HepG2 (cell line): ENCODE data around the gene BFAR. TPM values are rescaled to one million over a fixed set of nuclear protein-coding genes. Genes with fewer than 3 reads are reported as not detected.
A peak's percentile ranks its signal among the peaks of the same experiment; 100 is the strongest.

Experiments used
- AGO1 ChIP-seq: fragments of 200-400 bp; formaldehyde crosslinking; IDR thresholded peaks from 2 replicates; pipeline ENCODE4 v1.6.1; 2017; ENCODE audit warnings: mild to moderate bottlenecking, low read depth, low read length, moderate library complexity; ENCODE audit not compliant: poor library complexity, severe bottlenecking
- CBFB ChIP-seq: sonication (generic); formaldehyde crosslinking; IDR thresholded peaks from 2 replicates; pipeline ENCODE4 v1.4.0; 2020; ENCODE audit warnings: missing genetic modification reagents
- CCAR2 ChIP-seq: fragments of 200-400 bp; formaldehyde crosslinking; optimal IDR thresholded peaks from 2 replicates; pipeline ENCODE3; 2018; ENCODE audit warnings: low read depth, mild to moderate bottlenecking, low read length, moderate library complexity
- GABPA ChIP-seq, 2 experiments: IDR thresholded peaks; 2 replicates each; pipeline ENCODE4 v1.6.1; 2011 to 2016; ENCODE audit warnings: low read depth in 2 of 2, low read length in 1 of 2, missing biosample characterization in 1 of 2, missing genetic modification characterization in 1 of 2
- HDAC6 ChIP-seq: fragments of 200-600 bp; sonication (generic); IDR thresholded peaks from 2 replicates; pipeline ENCODE4 v1.7.0; 2017; ENCODE audit warnings: mild to moderate bottlenecking, antibody characterized with exemption, low read length, low read depth
- NCOA2 ChIP-seq: sonication (generic); formaldehyde crosslinking; IDR thresholded peaks from 2 replicates; pipeline ENCODE4 v1.8.0; 2022; ENCODE audit warnings: inconsistent platforms
- NFE2L2 ChIP-seq: fragments of 150-350 bp; IDR thresholded peaks from 2 replicates; pipeline ENCODE4 v1.6.1; 2014; ENCODE audit warnings: low read length
- PBX2 ChIP-seq: IDR thresholded peaks from 2 replicates; pipeline ENCODE4 v1.6.1; 2016; ENCODE audit warnings: control low read depth
- POLR2AphosphoS2 ChIP-seq: IDR thresholded peaks from 2 replicates; pipeline ENCODE4 v1.6.1; 2011; ENCODE audit warnings: low read depth, low read length, improper control_type of control experiment
- RERE ChIP-seq: IDR thresholded peaks from 2 replicates; pipeline ENCODE4 v1.6.1; 2016; ENCODE audit warnings: low read depth, missing genetic modification reagents, missing compliant biosample characterization
- TGIF2 ChIP-seq: IDR thresholded peaks from 2 replicates; pipeline ENCODE4 v1.6.1; 2016; ENCODE audit warnings: control low read depth, missing compliant biosample characterization
- ZBTB7B ChIP-seq: sonication (generic); formaldehyde crosslinking; IDR thresholded peaks from 2 replicates; pipeline ENCODE4 v1.4.0; 2020; ENCODE audit warnings: missing genetic modification reagents
- ZFP90 ChIP-seq: sonication (generic); formaldehyde crosslinking; IDR thresholded peaks from 2 replicates; pipeline ENCODE4 v1.8.0; 2022; ENCODE audit warnings: missing genetic modification reagents, mild to moderate bottlenecking, inconsistent platforms, borderline replicate concordance
- ZKSCAN1 ChIP-seq: fragments of 150-350 bp; IDR thresholded peaks from 2 replicates; pipeline ENCODE4 v1.6.1; 2014; ENCODE audit warnings: low read length
- ZNF124 ChIP-seq: sonication (generic); formaldehyde crosslinking; IDR thresholded peaks from 2 replicates; pipeline ENCODE4 v1.4.0; 2020; ENCODE audit warnings: missing genetic modification reagents
- ZNF205 ChIP-seq: IDR thresholded peaks from 2 replicates; pipeline ENCODE4 v1.6.1; 2018; ENCODE audit warnings: missing biosample characterization, missing genetic modification reagents
- ZNF275 ChIP-seq: sonication (generic); formaldehyde crosslinking; IDR thresholded peaks from 2 replicates; pipeline ENCODE4 v1.8.0; 2022; ENCODE audit warnings: missing genetic modification reagents, mild to moderate bottlenecking, inconsistent platforms, borderline replicate concordance
- ZNF335 ChIP-seq: sonication (generic); formaldehyde crosslinking; IDR thresholded peaks from 2 replicates; pipeline ENCODE4 v1.4.0; 2020; ENCODE audit warnings: missing genetic modification reagents
- ZNF619 ChIP-seq: sonication (generic); formaldehyde crosslinking; IDR thresholded peaks from 2 replicates; pipeline ENCODE4 v1.4.0; 2020; ENCODE audit warnings: mild to moderate bottlenecking, missing genetic modification reagents
- ZNF724P ChIP-seq: sonication (generic); formaldehyde crosslinking; IDR thresholded peaks from 2 replicates; pipeline ENCODE4 v1.8.0; 2022; ENCODE audit warnings: missing genetic modification reagents, borderline replicate concordance
- ZNF782 ChIP-seq: sonication (generic); formaldehyde crosslinking; IDR thresholded peaks from 2 replicates; pipeline ENCODE4 v1.4.0; 2020; ENCODE audit warnings: missing genetic modification reagents, mild to moderate bottlenecking, borderline replicate concordance
- polyA plus RNA-seq, 8 experiments: library from polyadenylated mRNA; depleted of rRNA in 3 of 8; stranded (reverse) in 7 of 8; unstranded in 1 of 8; fragments of >200 nt; fragmentation: Illumina TruSeq in 4 of 8; extraction: Trizol in 4 of 8; gene quantifications; 2 replicates each; pipeline versions ENCODE4 v1.2.1 to v1.2.3, GENCODE V29; 2011 to 2016; ENCODE audit warnings: low read depth in 4 of 8, missing spikeins in 1 of 8, mixed read lengths in 1 of 8; ENCODE audit not compliant: insufficient read depth in 1 of 8
- total RNA-seq, 5 experiments: library from RNA; depleted of rRNA; stranded (reverse); fragments of >200 nt; fragmentation: Illumina TruSeq; extraction: Trizol; gene quantifications; 2 replicates each; pipeline ENCODE4 v1.2.3, GENCODE V29; 2016; ENCODE audit warnings: low read depth in 1 of 5

BFAR gene
- total and polyA plus RNA-seq, 2 of the 13 experiments (the other 11 are each of a cell fraction or from before 2014, with no cell fraction given) = 96.9 to 120 TPM

GRCh38 chr16:14632693-14633569 is at the start of gene BFAR (continued):
- TF ChIP-seq RERE (CRISPR knock-in tag) (peak; percentile 39; the same call in 1 of the 2 replicates), TGIF2 (CRISPR knock-in tag) (peak; percentile 89), PBX2 (CRISPR knock-in tag) (peak; percentile 49; the same call in 1 of the 2 replicates), POLR2AphosphoS2 (peak; percentile 93; the same call in 1 of the 2 replicates), NFE2L2 (0 out of 2 replicates have a peak, but pooled peaks have one; percentile 25), CCAR2 (peak; percentile 75), ZNF205 (CRISPR knock-in tag) (peak; percentile 95), ZNF335 (peak; percentile 90), CBFB (CRISPR knock-in tag) (peak; percentile 80), ZNF124 (CRISPR knock-in tag) (peak; percentile 98), ZBTB7B (CRISPR knock-in tag) (peak; percentile 92), ZKSCAN1 (peak; percentile 55; the same call in 1 of the 2 replicates), GABPA (IDR thresholded peaks at IDR 0.05; ENCODE audit: low read depth, low read length) (peak; percentile 81), GABPA (CRISPR knock-in tag; IDR thresholded peaks at IDR 0.05; ENCODE audit: low read depth) (peak; percentile 96), HDAC6 (no peak; the same call in 1 of the 2 replicates), ZNF724P (peak; percentile 50; the same call in 1 of the 2 replicates), ZNF275 (CRISPR knock-in tag) (peak; percentile 94; the same call in 1 of the 2 replicates), AGO1 (peak; percentile 55), NCOA2 (CRISPR knock-in tag) (peak; percentile 56), ZFP90 (CRISPR knock-in tag) (peak; percentile 92), ZNF619 (CRISPR knock-in tag) (0 out of 2 replicates have a peak, but pooled peaks have one; percentile 49), ZNF782 (CRISPR knock-in tag) (no peak; the same call in 1 of the 2 replicates)
